ENCODE data around the gene MR1.

The MR1 gene

GRCh38 chr1:181079382-181079781 lies 45.6 kb downstream of the MR1 start:
- no peak for TF ChIP-seq POLR2AphosphoS5 (IDR thresholded peaks at IDR 0.05; ENCODE audit: low read depth, low read length)
- TF ChIP-seq POU2F2 (IDR thresholded peaks at IDR 0.05; ENCODE audit: low read depth, low read length), result no peak
- TF ChIP-seq TAF1 (IDR thresholded peaks at IDR 0.05; ENCODE audit: low read depth, low read length), result no peak
- TF ChIP-seq POLR2A (IDR thresholded peaks at IDR 0.05; ENCODE audit: low read depth, low read length), result no peak
- no peak for TF ChIP-seq PAX5 (IDR thresholded peaks at IDR 0.05; ENCODE audit: insufficient read depth, low read length, severe bottlenecking)
- no peak for TF ChIP-seq SPI1 (IDR thresholded peaks at IDR 0.05; ENCODE audit: low read depth, low read length)
- FAIRE-seq (peak; percentile 9), DNase-seq (ENCODE audit: insufficient read length, low spot score) (no peak)

- no peak for FAIRE-seq
- no peak for DNase-seq (ENCODE audit: insufficient read length, low spot score)
- TF ChIP-seq POLR2A (IDR thresholded peaks at IDR 0.05; ENCODE audit: low read depth, low read length) (no peak), POLR2AphosphoS5 (IDR thresholded peaks at IDR 0.05; ENCODE audit: low read depth, low read length) (no peak), PAX5 (IDR thresholded peaks at IDR 0.05; ENCODE audit: insufficient read depth, low read length, severe bottlenecking) (no peak)
These were observed 46.1 kb downstream of the MR1 start for GRCh38 chr1:181079920-181080319.

DNA sequence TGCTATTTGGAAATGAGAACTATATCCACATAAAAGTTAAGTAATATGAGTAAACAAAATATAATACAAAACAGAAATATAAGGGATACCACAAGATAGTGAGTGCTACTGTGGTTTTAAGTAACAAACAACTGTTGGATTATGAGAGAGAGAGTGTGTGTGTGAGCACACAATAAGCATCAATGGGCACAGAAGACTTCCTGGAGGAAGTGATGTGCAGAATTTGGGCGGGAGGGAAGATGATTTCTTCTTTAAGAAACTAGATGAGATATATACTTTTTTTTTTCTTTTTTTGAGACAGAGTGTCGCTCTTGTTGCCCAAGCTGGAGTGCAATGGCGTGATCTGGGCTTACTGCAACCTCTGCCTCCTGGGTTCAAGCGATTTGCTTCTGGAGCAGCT lies 46.8 kb downstream of the MR1 start:
- no peak for FAIRE-seq
- DNase-seq (ENCODE audit: insufficient read length, low spot score), result no peak

DNA sequence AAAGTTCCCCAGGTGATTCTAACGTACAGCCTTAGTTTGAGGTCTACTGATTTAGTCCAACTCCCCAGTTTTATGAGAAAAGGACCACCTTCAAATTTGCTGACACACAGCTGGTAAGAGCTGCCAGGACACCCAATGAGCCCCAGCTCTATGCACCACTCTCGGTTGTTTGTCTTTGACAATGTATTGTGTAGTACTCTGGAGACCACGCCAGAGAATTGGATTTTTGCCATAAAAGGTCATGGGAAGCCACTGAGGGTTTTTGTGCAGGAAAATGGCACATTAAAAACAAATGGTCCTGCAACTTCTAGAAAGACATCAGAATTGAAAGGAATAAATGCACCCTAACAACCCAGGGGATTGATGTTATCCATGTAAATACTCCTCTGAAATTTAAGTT lies 47.6 kb downstream of the MR1 start:
- no peak for TF ChIP-seq POLR2AphosphoS5 (IDR thresholded peaks at IDR 0.05; ENCODE audit: low read depth, low read length)
- TF ChIP-seq TAF1 (IDR thresholded peaks at IDR 0.05; ENCODE audit: low read depth, low read length), result no peak
- no peak for TF ChIP-seq SPI1 (IDR thresholded peaks at IDR 0.05; ENCODE audit: low read depth, low read length)
- no peak for TF ChIP-seq POU2F2 (IDR thresholded peaks at IDR 0.05; ENCODE audit: low read depth, low read length)
- no peak for TF ChIP-seq PAX5 (IDR thresholded peaks at IDR 0.05; ENCODE audit: insufficient read depth, low read length, severe bottlenecking)
- TF ChIP-seq POLR2A (IDR thresholded peaks at IDR 0.05; ENCODE audit: low read depth, low read length), result no peak
- no peak for DNase-seq (ENCODE audit: insufficient read length, low spot score)
- FAIRE-seq, result no peak

More for the DNA sequence above, 46.8 kb downstream of the MR1 start:
- no peak for TF ChIP-seq POU2F2 (IDR thresholded peaks at IDR 0.05; ENCODE audit: low read depth, low read length)

- no peak for TF ChIP-seq POLR2AphosphoS5 (IDR thresholded peaks at IDR 0.05; ENCODE audit: low read depth, low read length)
- TF ChIP-seq POU2F2 (IDR thresholded peaks at IDR 0.05; ENCODE audit: low read depth, low read length), result 0 out of 2 replicates have a peak, but pooled peaks have one; percentile 57
- TF ChIP-seq POLR2A (IDR thresholded peaks at IDR 0.05; ENCODE audit: low read depth, low read length), result no peak
- no peak for TF ChIP-seq PAX5 (IDR thresholded peaks at IDR 0.05; ENCODE audit: insufficient read depth, low read length, severe bottlenecking)
- TF ChIP-seq TAF1 (IDR thresholded peaks at IDR 0.05; ENCODE audit: low read depth, low read length), result no peak
- TF ChIP-seq SPI1 (IDR thresholded peaks at IDR 0.05; ENCODE audit: low read depth, low read length), result 0 out of 2 replicates have a peak, but pooled peaks have one; percentile 21
- DNase-seq (ENCODE audit: insufficient read length, low spot score), result no peak
- FAIRE-seq, result peak; percentile 86
These were observed 50.2 kb downstream of the MR1 start for GRCh38 chr1:181083842-181084605.

DNA sequence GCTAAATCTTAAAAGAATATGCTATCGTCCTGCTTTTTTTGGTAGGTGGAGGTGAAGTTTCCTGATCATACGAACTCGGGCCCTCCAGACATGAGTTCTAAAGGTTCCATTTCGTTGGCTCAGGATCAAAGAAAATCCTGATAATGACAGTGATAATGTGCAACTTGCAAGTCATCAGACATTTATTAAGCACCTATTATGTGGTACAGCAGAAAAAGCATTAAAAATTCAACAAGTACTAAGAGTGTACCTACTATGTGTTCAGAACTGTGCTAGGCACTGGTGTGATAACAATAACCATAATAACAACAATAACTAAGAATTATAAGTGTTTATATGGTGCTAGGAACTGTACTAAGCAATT lies 50.8 kb downstream of the MR1 start:
- DNase-seq (ENCODE audit: insufficient read length, low spot score) (no peak), FAIRE-seq (peak; percentile 13)
- TF ChIP-seq TAF1 (IDR thresholded peaks at IDR 0.05; ENCODE audit: low read depth, low read length), result no peak
- no peak for TF ChIP-seq POU2F2 (IDR thresholded peaks at IDR 0.05; ENCODE audit: low read depth, low read length)
- TF ChIP-seq PAX5 (IDR thresholded peaks at IDR 0.05; ENCODE audit: insufficient read depth, low read length, severe bottlenecking), result no peak
- no peak for TF ChIP-seq POLR2A (IDR thresholded peaks at IDR 0.05; ENCODE audit: low read depth, low read length)
- TF ChIP-seq SPI1 (IDR thresholded peaks at IDR 0.05; ENCODE audit: low read depth, low read length), result no peak

DNA sequence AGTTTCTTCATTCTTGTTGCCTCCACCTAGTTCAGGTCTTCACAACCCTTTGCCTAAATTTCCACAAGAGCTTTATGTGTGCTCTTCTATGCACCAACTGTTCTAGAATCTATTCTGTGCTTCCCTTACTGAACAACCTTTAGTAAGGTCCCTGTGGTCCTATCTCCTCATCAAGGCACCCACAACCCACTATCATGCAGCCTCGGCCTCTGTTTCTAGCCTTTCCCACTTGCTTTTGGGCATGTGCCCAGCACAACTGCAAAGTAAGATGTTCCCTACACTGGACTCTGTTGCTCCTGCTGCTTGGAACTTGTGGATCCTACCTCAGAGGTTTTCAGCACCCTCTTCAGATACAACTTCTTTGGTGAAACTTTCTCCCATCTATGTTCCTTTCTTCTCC lies 52.3 kb downstream of the MR1 start:
- FAIRE-seq (no peak), DNase-seq (ENCODE audit: insufficient read length, low spot score) (no peak)
- TF ChIP-seq POU2F2 (IDR thresholded peaks at IDR 0.05; ENCODE audit: low read depth, low read length) (no peak), SPI1 (IDR thresholded peaks at IDR 0.05; ENCODE audit: low read depth, low read length) (no peak), TAF1 (IDR thresholded peaks at IDR 0.05; ENCODE audit: low read depth, low read length) (no peak), POLR2AphosphoS5 (IDR thresholded peaks at IDR 0.05; ENCODE audit: low read depth, low read length) (no peak), PAX5 (IDR thresholded peaks at IDR 0.05; ENCODE audit: insufficient read depth, low read length, severe bottlenecking) (no peak), POLR2A (IDR thresholded peaks at IDR 0.05; ENCODE audit: low read depth, low read length) (no peak)

DNA sequence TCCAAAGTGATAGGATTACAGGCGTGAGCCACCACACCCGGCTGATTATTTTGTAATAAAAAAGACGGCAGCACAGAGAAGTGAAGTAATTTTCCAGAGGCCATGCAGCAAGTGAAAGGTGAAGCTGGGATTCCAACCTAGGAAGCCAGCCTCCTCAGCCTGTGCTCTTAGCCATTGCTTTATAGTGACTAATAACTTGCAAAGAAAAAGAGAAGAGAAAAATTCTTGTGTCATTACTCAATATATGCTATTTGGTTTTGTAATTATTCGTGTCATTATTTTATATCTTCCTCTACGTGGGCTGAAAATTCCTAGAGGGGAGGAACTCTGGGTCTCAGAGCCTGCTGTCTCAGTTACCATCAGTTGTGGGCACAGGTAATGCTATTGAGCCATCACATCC lies 53.1 kb downstream of the MR1 start:
- DNase-seq (ENCODE audit: insufficient read length, low spot score) (no peak), FAIRE-seq (no peak)
- TF ChIP-seq SPI1 (IDR thresholded peaks at IDR 0.05; ENCODE audit: low read depth, low read length) (peak; percentile 63), POLR2A (IDR thresholded peaks at IDR 0.05; ENCODE audit: low read depth, low read length) (no peak), TAF1 (IDR thresholded peaks at IDR 0.05; ENCODE audit: low read depth, low read length) (no peak), POLR2AphosphoS5 (IDR thresholded peaks at IDR 0.05; ENCODE audit: low read depth, low read length) (no peak)

DNA sequence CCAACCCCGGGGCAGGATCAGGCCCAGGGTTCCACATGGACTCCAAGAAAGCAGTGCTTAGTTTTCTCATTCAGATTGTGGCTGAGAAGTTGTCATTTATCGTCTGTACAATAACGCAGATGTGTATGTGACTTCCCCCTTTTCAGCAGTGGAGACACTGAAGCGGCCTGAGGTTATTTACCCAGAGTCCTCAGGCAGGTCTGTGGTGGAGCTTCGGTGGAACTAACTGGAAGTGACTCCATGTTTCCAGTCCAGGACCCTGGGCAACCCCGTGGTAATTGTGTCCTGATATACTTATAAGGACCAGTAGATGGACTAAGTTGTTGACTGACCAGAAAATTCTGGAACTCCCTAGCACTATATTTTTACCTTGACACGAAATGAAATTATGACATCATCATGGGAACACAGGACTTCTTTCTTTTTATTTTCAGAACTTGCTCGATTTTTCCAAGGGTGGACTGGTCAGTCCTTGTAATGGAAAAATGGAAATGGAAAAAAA lies 53.7 kb downstream of the MR1 start:
- FAIRE-seq (no peak), DNase-seq (ENCODE audit: insufficient read length, low spot score) (no peak)
- TF ChIP-seq SPI1 (IDR thresholded peaks at IDR 0.05; ENCODE audit: low read depth, low read length) (peak; percentile 83), POLR2AphosphoS5 (IDR thresholded peaks at IDR 0.05; ENCODE audit: low read depth, low read length) (no peak)

Measured in GM12891 (cell line).